AG04449 (cell line): ENCODE measurements around the gene RANBP17.

Experiments used
- CTCF ChIA-PET: fragments of 350-600 bp; formaldehyde crosslinking; extraction: SDS; loops from one replicate; lab custom pipeline; 2021; ENCODE audit warnings: antibody characterized with exemption; lab: Yijun Ruan, JAX
- POLR2A ChIA-PET: fragments of 400-600, 350-600 bp; formaldehyde crosslinking; extraction: SDS; loops from one replicate; lab custom pipeline; 2020; ENCODE audit warnings: antibody characterized with exemption, inconsistent platforms; lab: Yijun Ruan, JAX
- DNase-seq: peaks from one replicate; pipeline ENCODE4 v3.0.0-alpha.2; 2010; ENCODE audit warnings: low read depth, low spot score
- H3K4me3 ChIP-seq: 2 replicates; pipeline ENCODE4 v1.5.1; 2011; ENCODE audit warnings: low read depth, mild to moderate bottlenecking, control low read depth, low read length
- TF ChIP-seq, protein P1 (sequence below): IDR thresholded peaks from one replicate; pipeline ENCODE4 v1.5.1; 2011; ENCODE audit warnings: mild to moderate bottlenecking, moderate library complexity, low read length, control low read depth, inconsistent platforms; ENCODE audit not compliant: insufficient read depth; ENCODE audit errors: missing control alignments

The RANBP17 gene

DNA sequence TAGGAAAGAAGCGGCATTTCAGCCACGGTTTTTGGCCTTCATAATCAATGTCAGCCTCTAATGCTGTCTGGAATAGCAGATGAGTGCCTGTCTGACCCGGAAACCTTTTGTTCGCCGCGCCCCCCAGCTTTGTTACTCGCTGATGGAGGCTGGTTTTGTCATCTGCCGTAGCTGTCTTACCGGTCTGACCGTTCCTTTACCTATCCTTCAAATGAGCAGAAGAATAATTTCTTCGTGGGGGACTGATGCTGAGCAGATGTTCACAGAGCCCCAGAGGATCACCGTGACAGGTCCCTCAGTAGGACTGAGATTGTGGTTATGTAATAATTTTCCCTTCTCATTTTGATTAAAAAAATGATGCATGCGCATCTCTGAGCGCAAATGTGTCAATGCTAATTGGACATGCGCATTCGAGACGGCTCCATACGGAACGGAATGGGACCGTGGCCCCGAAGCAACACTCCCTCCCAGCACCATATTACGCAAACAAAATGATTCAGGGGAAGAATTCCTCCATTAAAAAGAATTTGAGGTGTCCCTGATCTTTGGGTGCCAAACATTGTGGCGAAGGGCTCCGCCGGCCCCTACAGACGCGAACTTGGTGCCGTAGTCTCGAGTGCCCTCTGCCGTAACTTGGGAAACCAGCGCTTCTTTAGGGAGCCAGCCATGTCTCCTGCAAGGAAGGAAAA, 474.8 kb downstream of the RANBP17 start:
- peak overlapping the region; percentile 61 for H3K4me3 ChIP-seq
- ChIA-PET CTCF (interaction anchor here (0.8 to 16.4 kb wide), 17 partner anchors 9 to 592 kb away, joined by 3 to 460 read pairs (median 4); no protein-coding TSS in a partner anchor), POLR2A (no interaction called here)
- DNase-seq: peak; percentile 5
- TF ChIP-seq, protein P1, sequence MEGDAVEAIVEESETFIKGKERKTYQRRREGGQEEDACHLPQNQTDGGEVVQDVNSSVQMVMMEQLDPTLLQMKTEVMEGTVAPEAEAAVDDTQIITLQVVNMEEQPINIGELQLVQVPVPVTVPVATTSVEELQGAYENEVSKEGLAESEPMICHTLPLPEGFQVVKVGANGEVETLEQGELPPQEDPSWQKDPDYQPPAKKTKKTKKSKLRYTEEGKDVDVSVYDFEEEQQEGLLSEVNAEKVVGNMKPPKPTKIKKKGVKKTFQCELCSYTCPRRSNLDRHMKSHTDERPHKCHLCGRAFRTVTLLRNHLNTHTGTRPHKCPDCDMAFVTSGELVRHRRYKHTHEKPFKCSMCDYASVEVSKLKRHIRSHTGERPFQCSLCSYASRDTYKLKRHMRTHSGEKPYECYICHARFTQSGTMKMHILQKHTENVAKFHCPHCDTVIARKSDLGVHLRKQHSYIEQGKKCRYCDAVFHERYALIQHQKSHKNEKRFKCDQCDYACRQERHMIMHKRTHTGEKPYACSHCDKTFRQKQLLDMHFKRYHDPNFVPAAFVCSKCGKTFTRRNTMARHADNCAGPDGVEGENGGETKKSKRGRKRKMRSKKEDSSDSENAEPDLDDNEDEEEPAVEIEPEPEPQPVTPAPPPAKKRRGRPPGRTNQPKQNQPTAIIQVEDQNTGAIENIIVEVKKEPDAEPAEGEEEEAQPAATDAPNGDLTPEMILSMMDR: peak; percentile 81

DNA sequence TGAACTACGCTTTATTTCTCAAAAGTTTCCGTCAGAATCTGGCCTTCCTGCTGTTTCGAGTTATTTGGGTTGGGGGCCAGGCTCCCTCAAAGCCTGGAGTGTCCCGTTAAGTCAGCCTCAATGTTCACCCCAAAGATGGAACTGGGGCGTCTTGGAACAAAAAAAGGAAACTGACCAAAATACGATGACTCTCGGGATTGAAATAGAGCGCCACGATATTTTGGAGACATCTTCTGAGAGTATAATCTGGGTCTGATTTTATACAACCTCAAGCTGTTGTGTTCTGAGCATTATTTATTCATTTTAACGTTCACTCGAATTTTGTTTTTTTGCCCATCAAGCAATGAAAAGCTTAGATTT, 475.4 kb downstream of the RANBP17 start:
- CTCF ChIA-PET: interaction anchor here (0.7 to 16.4 kb wide), 19 partner anchors 8 to 704 kb away, joined by 3 to 460 read pairs (median 4); partner anchors contain the start of gene TLX3
- no peak for DNase-seq
- POLR2A ChIA-PET: interaction anchor here (0.6 kb wide), 1 partner anchor 46 kb away, joined by 3 read pairs; no protein-coding TSS in a partner anchor
- TF ChIP-seq, protein P1: no peak
- peak overlapping the region; percentile 61 for H3K4me3 ChIP-seq

DNA sequence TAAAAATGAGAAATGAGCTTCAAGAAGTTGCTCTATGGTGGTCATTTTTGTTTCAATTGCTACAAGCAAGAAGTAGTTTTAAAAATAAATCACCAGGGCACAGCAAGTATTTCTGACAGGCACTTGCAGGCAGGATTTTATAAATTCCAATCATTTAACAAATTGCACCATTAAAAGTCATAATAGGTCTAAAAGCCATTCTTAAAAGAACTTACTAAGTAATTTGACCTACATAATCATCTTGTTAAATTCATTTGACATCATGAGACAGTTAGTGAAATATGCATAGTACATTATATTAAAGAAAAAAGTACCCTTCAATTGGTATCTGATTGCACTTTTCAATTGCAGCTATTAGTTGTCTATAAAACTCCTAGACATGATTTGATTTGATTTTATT, 478.2 kb downstream of the RANBP17 start:
- ChIA-PET POLR2A (no interaction called here), CTCF (interaction anchor here (0.8 to 16.4 kb wide), 9 partner anchors 9 to 595 kb away, joined by 3 to 460 read pairs (median 3); no protein-coding TSS in a partner anchor)
- no peak overlapping the region for H3K4me3 ChIP-seq
- TF ChIP-seq, protein P1: no peak
- no peak for DNase-seq

DNA sequence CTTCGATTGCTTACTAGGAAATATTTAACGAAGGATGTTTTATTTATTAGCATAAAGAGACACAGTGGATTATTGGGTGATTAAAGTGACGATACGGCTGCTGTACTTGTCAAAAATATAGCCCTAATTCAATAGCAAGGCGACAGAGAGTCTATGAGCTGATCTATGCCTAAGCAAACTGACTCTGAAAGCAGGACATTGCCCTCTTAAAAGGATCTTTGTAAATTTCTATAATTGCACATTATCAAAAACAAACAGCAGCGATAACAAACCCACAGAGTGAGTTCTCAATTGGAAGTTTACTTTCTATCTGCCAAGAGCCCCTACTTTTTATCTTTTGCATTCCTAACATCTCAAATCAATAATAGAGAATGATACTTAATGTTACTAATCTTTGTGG, 478.7 kb downstream of the RANBP17 start:
- TF ChIP-seq, protein P1: no peak
- ChIA-PET POLR2A (no interaction called here), CTCF (interaction anchor here (1.0 to 16.4 kb wide), 5 partner anchors 9 to 596 kb away, joined by 3 to 460 read pairs (median 28); no protein-coding TSS in a partner anchor)
- no peak for DNase-seq
- no peak overlapping the region for H3K4me3 ChIP-seq

DNA sequence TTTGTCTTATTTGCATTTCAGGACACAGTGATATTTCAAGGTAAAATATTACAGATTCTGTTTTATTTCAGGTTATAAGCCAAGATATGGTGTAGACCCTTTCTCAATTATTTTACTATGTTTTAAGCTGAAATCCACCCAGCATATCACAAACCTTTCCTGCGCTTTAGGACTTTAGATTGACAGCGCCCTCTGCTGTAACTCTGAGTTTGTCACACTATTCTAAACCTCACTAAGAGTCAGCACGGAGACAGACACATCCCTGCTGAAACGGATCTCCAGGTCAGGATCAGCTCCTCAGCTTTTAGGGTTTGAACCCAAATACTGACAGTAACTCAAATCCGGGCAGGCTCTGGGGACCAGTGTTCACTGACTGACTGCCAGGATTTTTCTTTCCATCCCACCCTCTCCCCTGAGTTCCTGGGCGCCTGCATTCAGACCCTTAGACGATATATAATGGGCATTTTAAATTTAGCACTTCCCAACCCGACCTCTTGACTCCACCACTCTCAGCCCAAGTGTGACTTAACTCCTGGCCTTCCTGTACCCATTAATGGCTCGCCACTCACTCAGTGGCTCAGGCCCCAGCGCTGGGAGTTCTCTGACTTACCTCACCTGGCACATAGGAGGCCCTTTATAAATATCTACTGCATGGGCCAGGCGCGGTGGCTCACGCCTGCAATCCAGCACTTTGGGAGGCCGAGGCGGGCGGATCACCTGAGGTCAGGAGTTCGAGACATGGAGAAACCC, 480.7 kb downstream of the RANBP17 start:
- POLR2A ChIA-PET: no interaction called here
- TF ChIP-seq, protein P1: peak; percentile 67

DNA sequence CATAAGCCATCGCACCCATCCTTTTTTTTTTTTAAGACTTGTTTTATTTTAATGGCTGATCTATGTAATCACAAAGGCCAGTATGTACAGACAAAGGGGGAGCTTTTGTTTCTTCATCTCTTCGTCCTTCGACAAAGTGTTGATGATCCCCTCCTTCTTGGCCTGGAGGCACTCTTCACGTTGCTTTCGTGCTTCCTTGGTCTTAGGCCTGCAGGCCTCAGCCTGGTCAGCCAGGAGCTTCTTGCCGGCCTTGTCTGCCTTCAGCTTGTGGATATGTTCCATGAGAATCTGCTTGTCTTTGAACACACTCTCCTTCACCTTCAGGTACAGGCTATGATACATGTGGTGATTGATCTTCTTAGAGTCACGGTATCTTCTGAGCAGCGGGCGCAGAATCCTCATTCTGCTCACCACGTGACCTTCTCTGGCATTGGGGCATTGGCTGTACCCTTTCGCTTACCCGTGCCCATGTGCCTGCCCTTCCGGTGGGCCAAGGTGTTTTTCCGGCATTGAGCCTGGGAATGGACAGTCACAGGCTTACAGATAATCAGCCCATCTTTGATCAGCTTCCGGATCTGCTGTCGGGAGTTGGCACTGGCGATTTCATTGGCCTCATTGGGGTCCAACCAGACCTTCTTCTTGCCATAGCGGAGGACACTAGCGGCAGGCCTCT, 483.3 kb downstream of the RANBP17 start:
- POLR2A ChIA-PET: no interaction called here
- CTCF ChIA-PET: interaction anchor here (0.7 to 16.4 kb wide), 8 partner anchors 8 to 707 kb away, joined by 3 to 460 read pairs (median 4); no protein-coding TSS in a partner anchor
- TF ChIP-seq, protein P1: no peak
- no peak overlapping the region for H3K4me3 ChIP-seq
- DNase-seq: no peak

More for the DNA sequence above, 480.7 kb downstream of the RANBP17 start:
- DNase-seq: peak; percentile 7
- H3K4me3 ChIP-seq: no peak overlapping the region
- CTCF ChIA-PET: interaction anchor here (0.6 to 16.4 kb wide), 32 partner anchors 7 to 704 kb away, joined by 3 to 460 read pairs (median 6); no protein-coding TSS in a partner anchor
